Stimulated activated naive CD4-positive, alpha-beta T cell treated with Interleukin-2 at 50 U/mL for 16 hours (primary cell): Measurements from ENCODE around the gene RPS6KA2.

Source experiments
- DNase-seq: peaks from one replicate; lab custom pipeline; 2025; lab: John Stamatoyannopoulos, UW

Gene RPS6KA2

DNA sequence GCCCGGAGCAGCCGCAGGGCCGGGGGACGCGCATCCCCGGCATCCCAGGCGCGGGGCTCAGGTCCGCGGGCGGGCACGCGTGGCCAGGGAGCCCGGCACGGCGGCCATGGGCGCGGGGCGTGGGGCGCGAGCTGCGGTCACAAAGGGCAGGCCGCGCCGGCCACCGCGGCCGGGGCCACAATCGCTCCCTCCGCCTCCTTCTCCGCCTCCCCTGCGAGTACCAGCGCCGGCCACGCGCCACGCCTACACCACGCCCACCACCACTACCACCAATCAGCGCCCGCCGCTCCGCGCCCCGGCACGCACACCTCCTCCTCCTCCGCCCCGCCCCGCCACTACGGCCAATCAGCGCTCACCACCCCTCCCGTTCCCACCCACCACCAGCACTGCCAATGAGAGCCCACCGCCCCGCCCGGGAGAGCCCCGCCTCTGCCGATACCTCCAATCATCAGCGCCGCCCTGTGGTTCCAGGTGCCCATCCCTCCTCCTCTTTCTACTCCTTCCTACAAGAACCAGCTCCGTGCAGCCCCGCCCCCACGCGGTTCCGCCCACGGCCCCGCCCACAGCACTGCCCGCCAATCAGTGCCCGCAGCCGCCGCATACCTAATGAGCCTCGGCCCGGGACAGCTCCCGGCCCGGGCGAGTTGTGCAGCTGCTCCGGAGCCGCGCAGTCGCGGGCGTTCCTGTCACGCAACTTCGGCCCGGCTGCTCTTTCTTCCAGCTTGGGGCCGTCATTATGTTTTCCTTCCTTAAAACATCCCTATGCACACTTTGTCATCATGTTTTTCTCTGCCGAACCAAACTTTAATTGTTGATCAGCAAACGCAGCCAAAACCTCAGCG, at the start of gene RPS6KA2:
Gene RPS6KA2, minus strand, starts transcription at position 219 of the 842 bp plus-strand sequence. CDS start 232 bp downstream, outside the sequence.
- DNase-seq: peak; percentile 100

DNA sequence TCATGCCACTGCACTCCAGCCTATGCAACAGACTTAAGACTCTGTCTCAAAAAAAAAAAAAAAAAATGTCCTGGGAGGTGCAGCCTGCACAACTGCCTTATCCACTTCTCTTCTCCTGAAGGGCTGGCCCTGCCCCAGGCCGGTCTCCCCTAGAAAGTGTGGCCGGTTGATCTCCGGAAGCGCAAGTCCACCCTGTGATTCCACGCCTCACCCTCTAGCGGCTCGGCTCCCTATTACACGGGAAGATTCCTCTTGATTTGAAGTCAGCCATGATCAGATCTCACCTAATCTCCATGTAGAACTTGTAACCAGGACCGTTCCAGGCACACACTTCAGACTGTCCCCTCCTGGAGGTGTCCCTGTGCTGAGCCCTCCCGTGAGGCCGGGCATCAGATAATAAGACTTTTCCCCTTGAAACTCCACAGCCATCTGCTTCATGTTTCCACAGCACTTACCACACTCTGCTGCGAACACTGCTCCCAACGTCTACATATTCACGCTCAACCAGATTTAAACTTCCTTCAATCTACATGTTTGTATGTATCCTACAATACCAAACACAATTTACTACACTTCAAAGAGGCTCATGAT, 49.3 kb upstream of the RPS6KA2 start:
- no peak for DNase-seq

DNA sequence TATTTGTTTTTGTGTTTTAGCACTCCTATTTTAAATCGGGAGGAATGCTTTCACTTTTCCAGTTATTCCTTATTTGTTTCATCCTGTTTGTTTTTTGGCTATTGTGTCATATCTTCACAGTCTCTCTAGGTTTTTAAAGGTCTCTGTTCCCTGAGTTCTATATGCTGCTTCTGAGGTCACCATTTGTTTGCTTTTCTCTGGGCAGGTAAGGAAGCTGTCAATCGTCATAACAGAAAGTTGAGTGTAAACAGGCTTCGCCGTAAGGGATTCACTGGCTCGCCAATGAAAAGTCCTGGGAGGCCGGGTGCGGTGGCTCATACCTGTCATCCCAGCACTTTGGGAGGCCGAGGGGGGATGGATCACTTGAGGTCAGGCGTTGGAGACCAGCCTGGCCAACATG, 48.7 kb upstream of the RPS6KA2 start:
- no peak for DNase-seq

DNA sequence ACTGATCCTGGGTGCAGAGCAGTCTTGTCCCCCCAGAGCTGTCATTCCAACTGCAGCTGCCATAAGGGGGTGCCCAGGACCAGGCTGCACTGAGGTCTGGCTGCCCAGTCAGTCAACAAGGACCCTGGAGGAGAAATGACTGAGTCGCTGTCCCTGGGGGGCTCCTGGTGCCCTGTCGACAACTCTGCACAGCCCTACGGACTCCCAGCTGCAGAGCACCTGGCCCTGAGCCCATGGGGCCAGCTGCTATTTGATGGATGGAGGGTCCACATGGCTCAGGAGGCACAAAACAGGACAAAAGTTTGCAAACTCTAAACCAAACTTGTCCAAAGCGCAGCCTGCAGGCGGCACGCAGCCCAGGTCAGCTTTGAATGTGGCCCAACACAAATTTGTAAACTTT, 46.3 kb upstream of the RPS6KA2 start:
- no peak for DNase-seq

DNA sequence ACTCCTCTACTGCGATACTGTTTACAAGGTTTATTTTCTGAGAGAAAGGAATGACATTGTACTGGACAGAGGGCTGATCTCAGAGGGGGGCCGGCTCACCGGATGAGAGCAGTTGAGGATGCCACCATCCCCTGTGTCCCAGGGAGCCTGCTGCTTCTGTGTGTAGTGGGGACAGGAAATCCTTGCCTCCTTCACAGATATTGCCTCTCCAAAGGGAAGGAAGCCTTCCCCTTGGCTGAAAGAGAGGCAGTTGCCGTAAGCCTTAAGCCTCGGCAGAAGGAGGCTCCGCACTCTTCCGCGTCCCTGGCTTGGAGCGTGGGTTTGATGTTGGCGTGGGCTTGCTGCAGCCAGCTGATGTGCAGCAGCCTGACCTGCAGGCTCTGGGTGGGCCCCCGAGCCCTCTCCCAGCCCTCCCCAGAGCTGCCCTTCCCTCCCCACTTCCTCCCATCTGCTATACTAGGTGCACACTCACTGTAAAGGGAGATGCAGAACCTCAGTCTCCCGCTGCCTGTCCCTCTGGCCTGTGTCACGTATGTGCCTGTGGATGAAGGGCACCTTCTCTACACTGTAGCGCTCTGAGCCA, 45.7 kb upstream of the RPS6KA2 start:
- DNase-seq: no peak

DNA sequence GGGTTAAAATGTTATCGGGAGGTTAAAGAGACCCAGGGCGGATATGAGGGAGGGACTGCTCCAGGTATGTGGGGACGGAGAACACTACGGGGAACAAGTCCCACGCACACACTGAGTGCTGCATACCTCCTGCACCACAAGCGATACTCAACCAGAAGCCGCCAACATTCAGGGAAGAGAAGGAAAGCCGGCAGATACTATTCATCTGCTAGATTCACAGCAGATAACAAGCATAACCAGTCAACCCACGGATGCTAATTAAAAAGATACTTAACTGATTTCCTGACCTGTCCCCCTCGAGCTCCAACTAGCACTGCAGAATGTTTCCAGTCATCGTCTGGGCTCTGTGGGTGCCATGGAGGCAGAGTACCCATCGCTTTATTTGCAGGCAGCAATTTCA, 45.1 kb upstream of the RPS6KA2 start:
- DNase-seq: no peak

DNA sequence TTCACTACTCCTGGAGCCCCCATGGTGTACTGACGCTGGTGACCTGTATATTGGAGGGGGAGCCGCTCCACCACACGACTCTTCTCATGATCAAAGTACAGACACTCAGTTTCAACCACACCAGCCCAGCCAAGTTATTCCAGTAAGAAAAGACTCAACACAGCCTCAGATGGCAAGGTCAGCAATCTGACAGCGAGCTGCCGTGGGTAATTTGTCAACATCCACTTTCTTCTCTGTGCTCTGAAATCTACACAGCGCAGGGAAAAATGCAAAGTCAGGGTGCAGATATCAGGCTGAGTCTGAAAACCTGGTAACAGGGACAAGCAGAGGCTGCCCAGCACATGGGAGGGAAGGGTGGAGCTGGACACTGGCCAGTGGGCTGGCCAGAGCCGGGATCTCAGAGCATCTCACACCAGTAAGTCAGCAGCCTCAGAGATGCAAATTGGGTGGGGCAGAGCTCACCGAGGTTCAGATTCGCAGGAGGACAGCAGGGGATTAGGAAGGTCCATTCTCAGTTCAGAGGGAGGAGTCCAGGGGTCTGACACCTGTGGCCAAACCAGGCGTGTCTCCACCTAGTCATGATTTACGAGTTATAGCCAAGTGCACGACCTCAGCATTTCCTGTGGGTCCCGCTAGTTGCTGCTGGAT, 44.5 kb upstream of the RPS6KA2 start:
- DNase-seq: no peak

DNA sequence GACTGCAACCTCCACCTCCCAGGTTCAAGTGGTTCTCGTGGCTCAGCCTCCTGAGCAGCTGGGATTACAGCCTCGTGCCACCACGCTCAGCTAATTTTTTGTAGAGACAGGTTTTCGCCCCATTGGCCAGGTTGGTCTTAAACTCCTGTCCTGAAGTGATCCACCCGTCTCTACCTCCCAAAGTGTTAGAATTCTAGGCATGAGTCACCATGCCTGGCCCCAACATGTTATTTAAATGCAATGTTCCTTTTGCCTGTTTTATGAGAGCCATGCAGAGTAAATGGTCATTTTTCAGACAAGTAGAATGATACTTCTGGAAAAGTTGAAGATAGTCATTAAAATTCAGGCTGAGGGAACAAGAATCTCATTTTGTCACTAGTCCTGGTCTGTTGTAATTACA, 43.8 kb upstream of the RPS6KA2 start:
- no peak for DNase-seq

DNA sequence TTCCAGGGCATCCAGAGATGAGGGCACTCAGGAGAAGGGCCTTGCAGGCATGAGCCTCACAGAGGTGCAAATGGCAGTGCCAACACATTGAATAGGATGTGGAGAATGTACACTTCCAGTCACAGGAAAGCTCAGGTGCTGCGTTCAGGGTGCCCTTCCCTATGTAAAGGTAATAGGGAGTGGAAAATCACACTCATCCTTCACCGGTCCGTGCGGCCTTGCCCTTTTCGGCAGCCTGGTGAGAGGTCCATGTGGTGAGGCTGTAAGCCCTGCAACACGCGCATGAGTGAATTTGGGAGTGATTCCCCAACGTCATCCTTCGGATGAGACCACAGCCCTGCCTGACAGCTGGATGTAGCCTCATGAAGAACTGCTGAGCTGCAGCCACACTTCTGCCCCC, 43.0 kb upstream of the RPS6KA2 start:
- DNase-seq: no peak

DNA sequence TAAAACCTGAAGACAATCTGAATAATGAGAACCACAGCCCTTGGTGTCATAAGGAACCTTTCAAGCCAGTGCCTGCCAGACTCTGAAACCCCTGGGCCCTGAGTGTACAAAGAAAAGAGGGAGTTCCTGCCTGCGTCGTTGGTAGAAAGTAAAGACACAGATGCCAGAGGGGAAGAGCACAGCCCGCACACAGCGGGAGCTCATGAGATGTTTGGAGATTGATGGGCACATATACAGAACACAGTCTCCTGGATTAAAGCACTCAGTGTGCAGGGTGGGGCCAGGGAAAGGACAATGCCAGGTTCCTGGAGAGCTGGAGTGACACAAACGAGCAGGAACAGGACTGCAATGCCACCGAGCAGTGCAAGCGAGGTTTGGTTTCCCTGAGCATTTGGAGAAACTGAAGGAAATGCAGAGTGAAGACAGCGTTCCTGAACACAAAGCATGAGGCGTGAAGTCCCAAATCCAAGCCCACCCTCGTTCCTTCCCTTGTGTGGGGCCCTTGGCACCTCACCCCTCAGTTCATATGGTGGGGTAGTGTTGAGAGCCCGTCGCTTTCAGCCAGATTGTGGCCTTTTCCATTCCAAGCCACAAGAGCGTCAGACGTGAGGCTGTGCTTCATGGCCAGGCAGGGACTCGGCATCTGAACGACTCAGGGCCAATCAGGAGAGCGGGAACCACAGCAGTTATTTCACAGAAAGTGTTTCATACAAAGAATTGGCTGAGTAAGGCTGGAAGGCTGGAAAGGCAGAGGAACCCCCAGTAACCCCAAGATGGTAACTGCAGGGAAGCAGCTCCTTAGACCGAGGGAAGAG, 41.0 kb upstream of the RPS6KA2 start:
- DNase-seq: no peak

DNA sequence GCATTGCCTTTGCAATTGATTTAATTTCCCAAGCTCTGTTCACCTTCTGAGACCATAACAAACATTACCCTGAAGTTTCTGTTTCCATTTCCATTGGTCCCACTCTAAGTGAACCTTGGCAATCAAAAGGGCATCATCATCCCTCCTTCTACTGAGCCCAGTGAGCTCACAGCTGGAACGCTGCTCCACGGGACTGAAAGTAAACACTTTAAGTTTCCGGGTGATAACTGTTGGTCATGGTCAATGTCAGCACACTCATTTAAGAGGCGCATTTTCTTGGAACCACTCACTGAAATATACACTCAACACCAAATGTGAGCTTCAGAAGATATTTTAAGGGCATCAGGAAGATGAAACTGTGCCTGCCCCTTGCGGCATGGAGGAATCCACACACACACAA, 37.1 kb upstream of the RPS6KA2 start:
- DNase-seq: no peak

DNA sequence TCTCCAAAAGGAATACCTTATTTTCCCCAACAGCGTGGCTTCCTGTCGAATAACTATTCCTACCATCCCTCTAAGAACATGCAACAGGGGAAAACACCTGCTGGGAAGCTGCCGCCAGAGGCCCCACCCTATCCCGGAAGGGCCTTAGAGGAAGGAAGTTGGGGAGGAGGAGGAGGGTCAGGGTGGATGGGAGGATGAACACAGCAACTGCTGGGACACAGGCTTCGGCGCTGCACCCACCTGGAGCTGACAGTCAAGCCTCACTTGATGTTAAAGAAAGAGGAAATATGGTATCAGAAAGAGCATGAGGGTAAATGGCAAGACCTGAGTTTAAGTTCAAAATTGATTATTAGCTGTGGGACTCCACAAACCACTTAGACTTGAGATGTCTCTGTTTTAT, 36.5 kb upstream of the RPS6KA2 start:
- no peak for DNase-seq

DNA sequence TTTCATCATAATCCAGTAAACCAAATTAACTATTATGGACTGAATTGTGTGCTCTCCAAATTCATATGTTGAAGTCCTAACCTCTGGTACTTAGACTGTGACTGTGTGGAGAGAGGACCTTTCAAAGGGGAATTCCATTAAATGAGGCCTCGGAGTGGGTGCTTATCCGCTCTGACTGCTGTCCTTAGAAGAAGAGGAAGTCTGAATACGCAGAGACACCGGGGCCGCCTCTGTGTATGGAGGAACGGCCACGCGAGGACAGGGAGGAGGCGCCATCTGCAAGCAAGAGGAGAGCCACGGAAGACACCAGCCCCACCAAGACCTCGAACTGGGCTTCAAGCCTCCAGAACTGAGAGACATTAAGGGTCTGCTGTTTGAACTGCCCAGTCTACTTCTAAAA, 35.6 kb upstream of the RPS6KA2 start:
- DNase-seq: no peak

DNA sequence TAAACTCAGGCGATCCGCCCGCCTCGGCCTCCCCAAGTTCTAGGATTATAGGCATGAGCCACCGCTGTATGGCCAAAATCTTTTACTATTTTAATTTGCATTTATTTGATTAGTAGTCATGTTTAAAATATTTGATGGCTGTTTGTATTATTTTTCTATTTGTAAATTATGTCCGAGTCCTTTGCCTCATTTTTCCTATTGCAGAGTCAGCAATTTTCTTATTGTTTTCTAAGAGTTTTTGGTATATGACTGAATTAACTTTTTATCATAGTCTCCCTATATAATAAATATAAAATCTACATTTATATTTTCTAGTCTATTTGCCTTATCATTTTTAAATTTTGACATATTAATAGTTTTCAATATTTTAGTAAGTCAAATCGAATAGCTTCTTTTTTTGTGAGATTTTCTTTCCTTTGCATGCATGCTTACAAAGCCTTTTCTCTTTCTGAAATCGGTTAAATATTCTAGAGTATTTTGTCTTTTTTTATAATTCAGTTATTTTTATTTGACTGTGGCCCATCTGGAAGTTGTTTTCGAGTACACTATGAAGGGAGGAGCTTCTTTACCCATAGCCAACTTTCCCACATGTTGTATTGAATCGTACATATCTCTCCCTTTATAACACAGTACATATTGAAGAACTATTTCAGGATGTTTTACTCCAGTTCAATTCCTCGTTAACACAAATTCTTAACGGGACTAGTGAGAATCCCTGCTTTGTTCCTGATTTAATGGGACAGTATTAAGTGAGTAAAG, 34.5 kb upstream of the RPS6KA2 start:
- no peak for DNase-seq

DNA sequence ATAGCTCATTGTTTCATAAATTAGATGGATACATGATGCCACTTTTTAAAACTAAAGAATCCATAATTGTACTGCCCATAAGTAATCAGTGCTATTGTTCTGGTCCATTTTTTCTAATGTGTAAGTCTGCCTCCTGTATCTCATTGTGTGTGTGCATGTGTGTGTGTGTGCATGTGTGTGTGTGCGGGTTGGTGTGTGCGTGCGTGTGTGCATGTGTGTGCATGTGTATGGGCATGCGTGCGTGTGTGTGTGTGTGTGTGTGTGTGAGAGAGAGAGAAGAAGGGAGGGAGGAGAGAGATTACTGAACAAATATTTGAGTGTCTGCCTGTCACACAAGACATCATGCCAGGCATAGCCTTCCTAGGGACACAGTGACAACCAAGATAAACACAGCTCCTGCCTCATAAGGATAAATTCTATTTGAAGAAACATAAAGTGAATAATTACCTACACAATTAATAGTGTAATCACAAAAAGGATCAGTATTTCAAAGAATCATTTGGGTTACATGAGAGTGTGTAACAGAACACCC, 33.2 kb upstream of the RPS6KA2 start:
- DNase-seq: no peak

DNA sequence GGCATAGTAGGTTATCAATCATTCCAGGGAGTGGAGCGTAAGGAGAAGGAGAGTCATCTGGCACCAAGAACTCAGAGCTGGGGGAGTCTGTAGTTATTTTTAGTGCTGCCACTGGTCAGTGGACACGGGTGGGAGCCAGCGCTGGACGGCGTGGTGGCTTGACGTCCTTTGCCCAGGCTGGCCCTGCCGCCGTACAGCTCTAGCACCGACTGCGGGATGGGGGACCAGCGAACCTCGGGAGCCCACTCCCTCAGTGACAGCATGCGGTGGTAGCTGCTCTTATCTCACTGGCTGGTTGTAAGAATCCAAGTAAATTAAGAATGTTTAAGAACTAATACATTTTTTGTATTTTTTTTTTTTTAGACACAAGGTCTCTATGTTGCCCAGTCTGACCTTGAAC, 32.5 kb upstream of the RPS6KA2 start:
- DNase-seq: no peak

DNA sequence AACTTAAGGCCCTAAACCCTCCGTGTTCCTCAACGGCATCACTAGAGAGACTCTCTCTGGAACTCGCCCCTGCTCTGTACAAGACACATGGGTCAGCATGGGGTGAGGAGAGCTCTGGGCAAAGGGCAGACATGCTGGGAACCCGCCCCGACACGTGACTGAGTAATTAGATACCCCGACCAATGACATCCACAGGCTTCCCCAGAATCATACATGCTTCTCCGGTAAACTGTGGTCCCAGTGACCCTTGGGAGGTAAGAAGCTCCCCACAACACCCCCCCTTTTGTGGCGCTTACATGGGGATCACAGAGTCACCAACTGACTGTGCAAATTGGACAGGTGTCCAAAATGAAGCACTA, 31.7 kb upstream of the RPS6KA2 start:
- DNase-seq: no peak

DNA sequence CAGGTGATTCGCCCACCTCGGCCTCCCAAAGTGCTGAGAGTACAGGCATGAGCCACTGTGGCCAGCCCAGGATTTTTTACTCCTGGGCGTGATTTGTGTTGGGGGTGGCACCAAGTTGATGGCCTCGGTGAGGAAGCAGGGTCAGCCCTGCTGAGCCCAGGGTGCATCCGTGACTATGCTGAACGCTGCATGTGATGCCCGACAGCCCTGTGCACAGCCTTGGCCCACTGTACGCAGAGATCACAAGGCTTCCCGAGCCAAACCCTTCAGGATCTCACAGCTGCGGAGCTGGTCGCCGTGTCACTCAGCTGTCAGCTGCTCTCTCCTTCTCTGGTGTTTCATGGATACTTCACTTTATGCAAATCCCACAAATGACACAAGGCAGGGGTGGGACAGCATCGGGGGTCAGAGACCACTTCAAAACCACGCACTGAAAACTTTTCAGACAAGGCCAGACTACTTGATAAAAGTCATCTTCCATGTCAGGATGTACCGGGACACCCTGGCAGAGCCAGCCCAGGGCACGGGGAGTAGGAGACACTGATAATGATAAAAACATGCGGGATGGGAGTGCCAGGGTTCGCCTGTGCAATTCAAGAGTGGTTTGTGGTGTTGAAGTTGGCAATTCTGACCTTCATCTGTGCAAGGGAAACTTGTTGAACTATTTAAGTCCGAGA, 31.2 kb upstream of the RPS6KA2 start:
- DNase-seq: no peak

DNA sequence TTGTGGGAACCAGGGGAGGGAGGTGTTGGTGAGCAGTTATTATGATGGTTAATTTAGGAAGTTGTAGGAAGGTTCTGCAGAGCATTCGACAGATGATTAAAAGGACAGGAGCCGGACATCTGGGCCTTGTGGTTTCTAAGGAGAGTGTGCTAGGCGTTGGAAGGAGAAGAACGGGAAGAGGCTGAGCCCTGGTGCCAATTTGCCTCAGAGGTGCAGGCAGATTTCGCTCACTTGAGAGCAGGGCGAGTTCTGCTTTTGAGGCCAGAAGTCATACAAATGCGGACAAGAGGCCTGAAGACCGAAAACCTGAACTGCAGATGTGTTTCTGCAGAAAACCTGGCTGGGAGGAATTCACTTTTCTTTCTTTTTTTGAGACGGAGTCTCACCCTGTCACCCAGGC, 30.5 kb upstream of the RPS6KA2 start:
- no peak for DNase-seq
